ENCODE measurements around the gene ARHGEF6. TPM values are rescaled to one million over a fixed set of nuclear protein-coding genes. Genes with fewer than 3 reads are reported as not detected.

The ARHGEF6 gene
- total RNA-seq, 1 donor from 2014 or later, result 0.31 TPM

GRCh38 chrX:136736690-136737089 is 44.0 kb downstream of the ARHGEF6 start:
- Mint-ChIP-seq H3K27ac (no peak overlapping the region), H3K4me1 (ENCODE audit: low read depth) (no peaks in the 10 kb centered on the region), H3K27me3 (no peaks in the 10 kb centered on the region), H3K36me3 (ENCODE audit: insufficient read depth) (no peaks in the 10 kb centered on the region), H3K9me3 (ENCODE audit: low read depth) (peaks cover 12% of the 10 kb centered on the region), H3K4me3 (ENCODE audit: low read depth) (no peak overlapping the region)
- no peak for DNase-seq (ENCODE audit: low spot score, unreplicated experiment)
- TF ChIP-seq CTCF (IDR thresholded peaks at IDR 0.05; ENCODE audit: unreplicated experiment), result no peak

- no peak for DNase-seq (ENCODE audit: low spot score, unreplicated experiment)
- H3K4me1 Mint-ChIP-seq (ENCODE audit: low read depth), result no peaks in the 10 kb centered on the region
- H3K36me3 Mint-ChIP-seq (ENCODE audit: insufficient read depth), result no peaks in the 10 kb centered on the region
- no peak overlapping the region for H3K27ac Mint-ChIP-seq
- no peaks in the 10 kb centered on the region for H3K27me3 Mint-ChIP-seq
- H3K9me3 Mint-ChIP-seq (ENCODE audit: low read depth), result peaks cover 16% of the 10 kb centered on the region
- TF ChIP-seq CTCF (IDR thresholded peaks at IDR 0.05; ENCODE audit: unreplicated experiment), result no peak
- H3K4me3 Mint-ChIP-seq (ENCODE audit: low read depth), result no peak overlapping the region
These were observed 45.1 kb downstream of the ARHGEF6 start for GRCh38 chrX:136735601-136736000.

GRCh38 chrX:136733613-136734012 is 47.1 kb downstream of the ARHGEF6 start:
- Mint-ChIP-seq H3K4me3 (ENCODE audit: low read depth) (no peak overlapping the region), H3K4me1 (ENCODE audit: low read depth) (no peaks in the 10 kb centered on the region), H3K27ac (no peak overlapping the region), H3K36me3 (ENCODE audit: insufficient read depth) (no peaks in the 10 kb centered on the region), H3K27me3 (no peaks in the 10 kb centered on the region), H3K9me3 (ENCODE audit: low read depth) (peaks cover 12% of the 10 kb centered on the region)
- no peak for DNase-seq (ENCODE audit: low spot score, unreplicated experiment)
- no peak for TF ChIP-seq CTCF (IDR thresholded peaks at IDR 0.05; ENCODE audit: unreplicated experiment)

- Mint-ChIP-seq H3K36me3 (ENCODE audit: insufficient read depth) (no peaks in the 10 kb centered on the region), H3K9me3 (ENCODE audit: low read depth) (peaks cover 10% of the 10 kb centered on the region), H3K27me3 (no peaks in the 10 kb centered on the region), H3K4me3 (ENCODE audit: low read depth) (no peak overlapping the region), H3K4me1 (ENCODE audit: low read depth) (no peaks in the 10 kb centered on the region), H3K27ac (no peak overlapping the region)
- no peak for TF ChIP-seq CTCF (IDR thresholded peaks at IDR 0.05; ENCODE audit: unreplicated experiment)
- DNase-seq (ENCODE audit: low spot score, unreplicated experiment), result no peak
These were observed 48.9 kb downstream of the ARHGEF6 start for GRCh38 chrX:136731798-136732197.

GRCh38 chrX:136731207-136731782 is 49.4 kb downstream of the ARHGEF6 start:
- Mint-ChIP-seq H3K9me3 (ENCODE audit: low read depth) (peaks cover 11% of the 10 kb centered on the region), H3K27ac (no peak overlapping the region), H3K4me1 (ENCODE audit: low read depth) (no peaks in the 10 kb centered on the region), H3K27me3 (no peaks in the 10 kb centered on the region), H3K36me3 (ENCODE audit: insufficient read depth) (no peaks in the 10 kb centered on the region), H3K4me3 (ENCODE audit: low read depth) (no peak overlapping the region)
- TF ChIP-seq CTCF (IDR thresholded peaks at IDR 0.05; ENCODE audit: unreplicated experiment), result no peak
- DNase-seq (ENCODE audit: low spot score, unreplicated experiment), result no peak
